ENCODE data around the gene DYRK3.

DYRK3 gene

GRCh38 chr1:206643118-206643698 is 7.9 kb downstream of the DYRK3 start:
- no peak for TF ChIP-seq CTCF (IDR thresholded peaks at IDR 0.05; ENCODE audit: extremely low read depth, insufficient read depth, missing control alignments)
- in situ Hi-C loops (cut with MboI; ENCODE audit: low pct_unique_long_range_greater_than_20kb, low sequenced_read_pairs, unreplicated experiment): no loop called here
- DNase-seq (ENCODE audit: low spot score): no peak

GRCh38 chr1:206646504-206646903 is 11.2 kb downstream of the DYRK3 start:
- DNase-seq (ENCODE audit: low spot score): no peak
- in situ Hi-C loops (cut with MboI; ENCODE audit: low pct_unique_long_range_greater_than_20kb, low sequenced_read_pairs, unreplicated experiment): no loop called here
- no peak for TF ChIP-seq CTCF (IDR thresholded peaks at IDR 0.05; ENCODE audit: extremely low read depth, insufficient read depth, missing control alignments)

DNA sequence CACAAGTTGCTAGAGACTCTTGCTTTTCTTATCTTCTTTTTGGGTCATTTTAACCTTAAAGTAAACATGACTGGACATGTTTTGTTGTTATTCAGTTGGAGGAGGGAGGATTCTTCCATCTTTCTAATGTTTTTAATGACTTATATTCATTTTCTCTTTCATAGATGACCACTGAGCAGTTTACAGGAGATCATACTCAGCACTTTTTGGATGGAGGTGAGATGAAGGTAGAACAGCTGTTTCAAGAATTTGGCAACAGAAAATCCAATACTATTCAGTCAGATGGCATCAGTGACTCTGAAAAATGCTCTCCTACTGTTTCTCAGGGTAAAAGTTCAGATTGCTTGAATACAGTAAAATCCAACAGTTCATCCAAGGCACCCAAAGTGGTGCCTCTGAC is 11.9 kb downstream of the DYRK3 start:
- DNase-seq (ENCODE audit: low spot score): no peak
- in situ Hi-C loops (cut with MboI; ENCODE audit: low pct_unique_long_range_greater_than_20kb, low sequenced_read_pairs, unreplicated experiment): no loop called here
- no peak for TF ChIP-seq CTCF (IDR thresholded peaks at IDR 0.05; ENCODE audit: extremely low read depth, insufficient read depth, missing control alignments)

DNA sequence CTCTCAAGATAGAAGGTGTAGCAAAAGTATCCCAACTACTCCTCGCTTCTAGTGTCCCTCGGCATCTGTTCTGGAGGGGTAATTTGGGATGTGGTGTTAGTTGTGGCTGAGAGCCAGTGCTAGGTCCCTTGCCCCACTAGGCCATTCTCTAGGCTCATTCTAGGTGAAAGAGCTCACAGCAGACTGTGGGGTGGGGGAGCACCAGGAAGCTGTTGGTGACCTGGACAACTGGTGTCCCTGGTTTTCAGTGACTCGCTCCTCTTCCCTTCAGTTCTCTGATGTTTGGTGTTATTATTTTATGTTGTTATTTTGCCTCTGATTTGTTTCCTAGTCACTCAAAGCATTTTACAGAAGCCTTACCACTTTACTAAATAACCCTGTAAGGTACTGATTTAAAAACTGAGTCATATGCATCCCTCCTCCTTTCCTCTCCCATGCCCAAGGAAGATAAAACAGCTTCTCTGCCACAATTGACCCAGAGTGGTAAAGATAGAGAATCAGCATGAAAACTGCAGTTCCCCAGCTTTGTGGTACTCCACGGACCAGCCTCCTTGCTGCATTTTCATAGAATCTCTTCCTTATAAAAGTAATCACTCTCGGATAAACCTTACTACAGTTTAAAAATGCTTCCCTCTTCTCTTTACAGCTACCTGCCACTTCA is 14.1 kb downstream of the DYRK3 start:
- DNase-seq (ENCODE audit: low spot score): no peak
- TF ChIP-seq CTCF (IDR thresholded peaks at IDR 0.05; ENCODE audit: extremely low read depth, insufficient read depth, missing control alignments): no peak
- in situ Hi-C loops (cut with MboI; ENCODE audit: low pct_unique_long_range_greater_than_20kb, low sequenced_read_pairs, unreplicated experiment): no loop called here

GRCh38 chr1:206651014-206651413 is 15.7 kb downstream of the DYRK3 start:
- no peak for DNase-seq (ENCODE audit: low spot score)
- TF ChIP-seq CTCF (IDR thresholded peaks at IDR 0.05; ENCODE audit: extremely low read depth, insufficient read depth, missing control alignments): no peak
- in situ Hi-C loops (cut with MboI; ENCODE audit: low pct_unique_long_range_greater_than_20kb, low sequenced_read_pairs, unreplicated experiment): no loop called here

DNA sequence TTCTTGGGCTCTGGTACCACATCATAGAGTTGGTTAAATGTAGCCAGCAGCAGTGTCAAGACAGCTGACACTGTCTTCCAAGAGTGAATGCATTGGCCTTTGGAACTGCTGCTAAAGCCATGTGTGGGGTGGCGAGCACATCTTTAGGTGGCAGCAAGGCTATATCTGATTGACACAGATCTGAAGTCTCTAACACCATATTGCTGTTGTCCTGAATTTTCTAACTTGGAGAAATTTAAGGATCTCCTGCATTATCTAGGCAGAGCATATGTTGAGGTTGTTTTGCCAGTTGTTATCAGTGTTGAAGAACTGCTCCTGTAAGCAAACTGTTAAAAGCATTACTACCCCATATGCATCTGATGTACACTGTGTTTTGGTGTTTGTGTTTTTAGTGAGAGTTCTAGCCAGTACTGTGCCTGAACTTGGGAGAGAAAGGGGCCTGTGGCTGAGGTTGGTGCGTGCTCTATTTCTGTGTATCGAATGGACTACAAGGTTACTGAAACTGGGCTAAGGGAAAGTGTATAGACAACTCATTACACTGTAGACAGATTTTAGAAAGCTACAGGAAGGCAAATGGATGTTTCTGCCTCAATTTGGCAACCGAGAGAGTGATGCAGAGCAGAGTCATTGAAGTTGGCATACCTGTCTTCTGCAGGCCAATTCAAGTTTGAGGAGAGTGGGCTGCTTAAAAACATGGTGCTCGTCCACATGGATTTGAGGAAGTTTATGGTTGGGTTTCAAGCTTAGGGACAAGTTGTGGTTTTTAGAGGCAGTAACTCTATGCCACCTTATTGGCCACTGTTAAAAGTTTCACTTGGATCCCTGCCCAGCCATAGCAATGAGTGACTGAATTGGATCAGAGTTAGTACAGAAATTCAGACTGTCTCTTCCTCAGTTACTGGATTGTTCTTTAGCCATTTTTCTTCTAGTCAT is 16.9 kb downstream of the DYRK3 start:
- in situ Hi-C loops (cut with MboI; ENCODE audit: low pct_unique_long_range_greater_than_20kb, low sequenced_read_pairs, unreplicated experiment): no loop called here
- DNase-seq (ENCODE audit: low spot score): no peak
- TF ChIP-seq CTCF (IDR thresholded peaks at IDR 0.05; ENCODE audit: extremely low read depth, insufficient read depth, missing control alignments): no peak

All from GM13977 (cell line).